ENCODE measurements around the gene HMG20B. TPM values are rescaled to one million over a fixed set of nuclear protein-coding genes. Genes with fewer than 3 reads are reported as not detected.

Gene HMG20B
- total and polyA plus RNA-seq, 2 of the 8 experiments (the other 6 are each of a cell fraction or from before 2014, with no cell fraction given) = 42.9 to 74.2 TPM

DNA sequence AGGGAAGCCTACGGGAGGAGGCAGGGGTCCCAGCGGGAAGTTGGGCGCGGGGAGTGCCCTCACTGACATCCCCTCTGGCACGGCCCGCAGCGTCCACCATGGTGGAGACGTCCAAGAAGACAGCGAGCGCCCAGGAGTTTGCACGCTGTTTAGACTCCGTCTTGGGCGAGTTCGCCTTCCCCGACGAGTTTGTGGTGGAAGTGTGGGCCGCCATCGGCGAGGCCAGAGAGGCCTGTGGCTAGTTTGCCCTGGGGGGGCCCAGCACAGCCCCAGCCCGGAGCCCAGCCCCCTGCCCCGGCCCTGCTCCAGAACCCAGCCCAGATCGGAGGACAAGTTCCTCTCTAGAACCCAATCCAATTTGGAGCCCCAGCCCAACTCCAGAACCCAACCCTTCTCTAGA lies 17.2 kb downstream of the HMG20B start:
- Histone ChIP-seq H2BK12ac (ENCODE audit: low read depth, low read length) (no peak overlapping the region), H2BK15ac (ENCODE audit: low read length) (no peak overlapping the region), H2BK5ac (ENCODE audit: low read depth, low read length) (no peak overlapping the region), H2BK20ac (ENCODE audit: low read length) (no peak overlapping the region), H3K4me1 (replicated peaks in 1 of 4; ENCODE audit: control insufficient read depth in 3 of 4, insufficient read depth in 4 of 4, low read length in 3 of 4) (peaks cover 0 to 4% (median 0%) of the 10 kb centered on the region in 4 experiments; a peak in 3 of 7 replicates), H3K18ac (ENCODE audit: extremely low read depth, low read length) (no peak overlapping the region), H2AK5ac (ENCODE audit: low read depth, low read length) (no peak overlapping the region), H3K4me3 (ENCODE audit: extremely low read depth in 1 of 4, insufficient read depth in 2 of 4, low read depth in 3 of 4, low read length in 4 of 4) (no peak overlapping the region), H4K20me1 (replicated peaks in 1 of 2; ENCODE audit: control insufficient read depth in 1 of 2, insufficient read depth in 2 of 2, low read length in 2 of 2) (peaks cover 0 to 2% of the 10 kb centered on the region in 2 experiments), H3K9me3 (ENCODE audit: insufficient read depth in 2 of 2, low read depth in 1 of 2, low read length in 1 of 2) (peaks cover 4 to 9% of the 10 kb centered on the region in 2 experiments; a peak in 3 of 4 replicates), H3K23ac (ENCODE audit: insufficient read length) (no peak overlapping the region), H3K27ac (ENCODE audit: low read depth, low read length) (no peak overlapping the region), H3K9ac (replicated peaks in 1 of 4; ENCODE audit: extremely low read depth in 1 of 4, low read depth in 3 of 4, low read length in 3 of 4) (no peak overlapping the region), H2BK120ac (replicated peaks; ENCODE audit: low read depth, low read length) (no peak overlapping the region), H3K27me3 (replicated peaks in 1 of 4; ENCODE audit: control insufficient read depth in 3 of 4, extremely low read depth in 1 of 4, insufficient read depth in 3 of 4, low read length in 3 of 4) (peaks cover 10 to 21% (median 15%) of the 10 kb centered on the region in 4 experiments; a peak in 6 of 7 replicates), H3K23me2 (ENCODE audit: low read depth, low read length) (peaks cover 5% of the 10 kb centered on the region; the same call in 1 of the 2 replicates), H3K36me3 (ENCODE audit: control insufficient read depth in 2 of 4, insufficient read depth in 4 of 4, low read length in 3 of 4) (no peaks in the 10 kb centered on the region), H3K4me2 (ENCODE audit: insufficient read depth in 1 of 2, low read depth in 2 of 2, low read length in 2 of 2) (no peak overlapping the region), H2AFZ (ENCODE audit: low read length) (no peak overlapping the region), H4K8ac (ENCODE audit: extremely low read depth, insufficient read depth, low read length) (no peak overlapping the region), H3K4ac (replicated peaks; ENCODE audit: insufficient read length, low read depth, low read length) (no peak overlapping the region), H3K56ac (replicated peaks; ENCODE audit: insufficient read length, low read depth, low read length) (no peak overlapping the region), H4K91ac (replicated peaks; ENCODE audit: insufficient read length, low read length) (no peak overlapping the region), H3K79me1 (ENCODE audit: low read depth, low read length) (no peaks in the 10 kb centered on the region; the same call in 1 of the 2 replicates), H4K5ac (ENCODE audit: insufficient read length, low read depth, low read length) (no peak overlapping the region), H3K79me2 (ENCODE audit: control insufficient read depth in 1 of 2, insufficient read depth in 2 of 2, low read length in 2 of 2) (no peaks in the 10 kb centered on the region), H3K14ac (ENCODE audit: insufficient read length) (no peak overlapping the region)
- 80% methylated on average over 14 of the region's 22 CpGs; no CpG with 5 or more reads in 1 of the 2 experiments for WGBS, 2 experiments (ENCODE audit: extremely low coverage in 1 of 2, insufficient coverage in 1 of 2, insufficient read length in 1 of 2, insufficient replicate concordance in 2 of 2, low coverage in 1 of 2, low lambda C conversion rate in 2 of 2, missing lambda C conversion rate in 1 of 2)
- ChIA-PET POLR2A (ENCODE audit: partially characterized antibody) (interaction anchor here (1.1 kb wide), 1 partner anchor 11 kb away, joined by 3 read pairs; no protein-coding TSS in a partner anchor), CTCF (ENCODE audit: partially characterized antibody) (interaction anchor here (0.5 to 3.9 kb wide), 9 partner anchors 9 to 232 kb away, joined by 3 to 29 read pairs (median 3); partner anchors contain the start of gene TJP3)
- DNase-seq (ENCODE audit: low read depth in 1 of 2, low spot score in 2 of 2) (no peak), FAIRE-seq (no peak)
- TF ChIP-seq, protein P1, sequence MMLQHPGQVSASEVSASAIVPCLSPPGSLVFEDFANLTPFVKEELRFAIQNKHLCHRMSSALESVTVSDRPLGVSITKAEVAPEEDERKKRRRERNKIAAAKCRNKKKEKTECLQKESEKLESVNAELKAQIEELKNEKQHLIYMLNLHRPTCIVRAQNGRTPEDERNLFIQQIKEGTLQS (IDR thresholded peaks at IDR 0.05; ENCODE audit: insufficient read depth, low read depth, low read length) = no peak
- TF ChIP-seq SAP30 (IDR thresholded peaks at IDR 0.05; ENCODE audit: insufficient read depth, insufficient replicate concordance, low read length) (no peak), HDAC2 (IDR thresholded peaks at IDR 0.05; ENCODE audit: borderline replicate concordance in 1 of 2, low read depth in 2 of 2, low read length in 2 of 2) (no peak), TAF7 (optimal IDR thresholded peaks at IDR 0.05; ENCODE audit: borderline replicate concordance, low read depth, low read length) (no peak), SIN3A (conservative IDR thresholded peaks at IDR 0.05 in 1 of 2, IDR thresholded peaks at IDR 0.05 in 1 of 2; ENCODE audit: low read depth in 1 of 2, low read length in 2 of 2) (no peak), SRF (IDR thresholded peaks at IDR 0.05; ENCODE audit: low read depth, low read length) (no peak), SP4 (IDR thresholded peaks at IDR 0.05; ENCODE audit: low read length) (no peak), JUN (IDR thresholded peaks at IDR 0.05; ENCODE audit: low read depth, low read length) (no peak)
